HepG2 (cell line): ENCODE data around the gene POGK. TPM values are rescaled to one million over a fixed set of nuclear protein-coding genes. Genes with fewer than 3 reads are reported as not detected.

ENCODE experiments used
- ATAC-seq: fragments of 200-7000 bp; cut with Tn5 transposase; 3 replicates; pipeline ENCODE4 v1.9.1; 2020; ENCODE audit warnings: mild to moderate bottlenecking, moderate library complexity
- BruUV-seq: library from RNA; stranded (reverse); fragments of 400-500 nt; replicated peaks from 2 replicates; lab custom pipeline; 2021; lab: Mats Ljungman, UMichigan
- CTCF ChIA-PET: fragments of 300-600 bp; formaldehyde crosslinking; extraction: SDS; loops from one replicate; lab custom pipeline; 2021; ENCODE audit warnings: low total read pairs, inconsistent platforms, low intra/inter-chr PET ratio; lab: Yijun Ruan, JAX
- POLR2A ChIA-PET: fragments of 350-600 bp; sonication (Branson Sonifier 250); formaldehyde crosslinking; loops from one replicate; lab custom pipeline; 2020; ENCODE audit warnings: antibody characterized with exemption, inconsistent platforms; lab: Yijun Ruan, JAX
- DNase-seq: peaks from one replicate; pipeline ENCODE4 v3.0.0-alpha.2; 2015; ENCODE audit warnings: low spot score
- FAIRE-seq: peaks from 3 replicates; lab custom pipeline; 2011; peaks lifted over from hg19 to GRCh38; lab: Jason Lieb, UNC
- H2AFZ ChIP-seq: one replicate; pipeline ENCODE4 v1.6.1; 2011; ENCODE audit warnings: low read length, inconsistent platforms
- H3K27ac ChIP-seq: fragments of 300-600 bp; 3 replicates; pipeline ENCODE4 v1.8.0; 2011; ENCODE audit warnings: mixed run types, mild to moderate bottlenecking, mixed read lengths, low read length, inconsistent platforms; ENCODE audit not compliant: insufficient read depth; ENCODE audit errors: extremely low read length
- H3K27me3 ChIP-seq, 2 experiments: fragments of 200-600 bp in 1 of 2; 2 replicates in 1 of 2; 3 replicates in 1 of 2; pipeline versions ENCODE4 v1.6.0 to v1.8.0; 2011; ENCODE audit warnings: low read length in 2 of 2, mild to moderate bottlenecking in 2 of 2, moderate library complexity in 2 of 2, inconsistent platforms in 1 of 2; ENCODE audit not compliant: insufficient read depth in 2 of 2, control insufficient read depth in 1 of 2
- H3K36me3 ChIP-seq, 2 experiments: fragments of 200-600 bp in 1 of 2; replicated peaks in 1 of 2; 2 replicates in 1 of 2; 3 replicates in 1 of 2; pipeline versions ENCODE4 v1.5.1 to v1.8.0; 2011; ENCODE audit warnings: low read length in 2 of 2, inconsistent platforms in 1 of 2; ENCODE audit not compliant: insufficient read depth in 2 of 2, control insufficient read depth in 1 of 2
- H3K4me1 ChIP-seq: 2 replicates; pipeline ENCODE4 v1.5.1; 2012; ENCODE audit warnings: low read length, inconsistent platforms; ENCODE audit not compliant: insufficient read depth
- H3K4me2 ChIP-seq: 2 replicates; pipeline ENCODE4 v1.6.0; 2011; ENCODE audit warnings: low read depth, low read length, inconsistent platforms
- H3K4me3 ChIP-seq, 3 experiments: fragments of 200-600 bp in 1 of 3; sonication (generic), shearing (Covaris generic) in 1 of 3; replicated peaks in 1 of 3; 2 replicates each; pipeline ENCODE4 v1.5.1; 2011 to 2016; ENCODE audit warnings: low read length in 3 of 3, inconsistent platforms in 2 of 3, low read depth in 2 of 3, mild to moderate bottlenecking in 2 of 3, control low read depth in 1 of 3, mixed read lengths in 1 of 3; ENCODE audit not compliant: insufficient read depth in 1 of 3
- H3K79me2 ChIP-seq: one replicate; pipeline ENCODE4 v1.6.1; 2011; ENCODE audit warnings: low read length, inconsistent platforms; ENCODE audit not compliant: insufficient read depth
- H3K9ac ChIP-seq: 2 replicates; pipeline ENCODE4 v1.6.0; 2011; ENCODE audit warnings: mild to moderate bottlenecking, low read depth, low read length, inconsistent platforms; ENCODE audit not compliant: insufficient read depth
- H3K9me3 ChIP-seq: 2 replicates; pipeline ENCODE4 v1.5.1; 2012; ENCODE audit warnings: mild to moderate bottlenecking, low read length
- H4K20me1 ChIP-seq: 2 replicates; pipeline ENCODE4 v1.6.0; 2011; ENCODE audit warnings: inconsistent platforms, mild to moderate bottlenecking, low read length, moderate library complexity; ENCODE audit not compliant: insufficient read depth
- FOXK2 ChIP-seq: fragments of 450-650 bp; IDR thresholded peaks from 2 replicates; pipeline ENCODE4 v1.6.1; 2016
- KDM5B ChIP-seq: sonication (generic); formaldehyde crosslinking; IDR thresholded peaks from 2 replicates; pipeline ENCODE4 v1.4.0; 2020; ENCODE audit warnings: missing genetic modification reagents, mild to moderate bottlenecking, borderline replicate concordance
- MAF1 ChIP-seq: sonication (generic); formaldehyde crosslinking; IDR thresholded peaks from 2 replicates; pipeline ENCODE4 v1.5.0; 2020; ENCODE audit warnings: missing genetic modification reagents, borderline replicate concordance
- PCBP2 ChIP-seq: fragments of 200-400 bp; formaldehyde crosslinking; optimal IDR thresholded peaks from 2 replicates; pipeline ENCODE3; 2018; ENCODE audit warnings: low read length, low read depth; ENCODE audit not compliant: poor library complexity, severe bottlenecking
- SETDB1 ChIP-seq: sonication (generic); formaldehyde crosslinking; IDR thresholded peaks from 2 replicates; pipeline ENCODE4 v1.5.1; 2020; ENCODE audit warnings: missing genetic modification reagents, mild to moderate bottlenecking, borderline replicate concordance
- ZNF138 ChIP-seq: sonication (generic); formaldehyde crosslinking; IDR thresholded peaks from 2 replicates; pipeline ENCODE4 v1.5.0; 2020; ENCODE audit warnings: mild to moderate bottlenecking, low read depth, missing genetic modification reagents
- ZNF282 ChIP-seq: fragments of 450-650 bp; IDR thresholded peaks from 2 replicates; pipeline ENCODE4 v1.6.1; 2018; ENCODE audit not compliant: partially characterized antibody
- ZNF75D ChIP-seq: sonication (generic); formaldehyde crosslinking; IDR thresholded peaks from 2 replicates; pipeline ENCODE4 v1.8.1; 2023; ENCODE audit warnings: missing genetic modification reagents, mild to moderate bottlenecking, borderline replicate concordance
- ZNF777 ChIP-seq: sonication (generic); formaldehyde crosslinking; IDR thresholded peaks from 2 replicates; pipeline ENCODE4 v1.4.0; 2020; ENCODE audit warnings: missing genetic modification reagents
- ZNF782 ChIP-seq: sonication (generic); formaldehyde crosslinking; IDR thresholded peaks from 2 replicates; pipeline ENCODE4 v1.4.0; 2020; ENCODE audit warnings: missing genetic modification reagents, mild to moderate bottlenecking, borderline replicate concordance
- ZSCAN21 ChIP-seq: sonication (generic); formaldehyde crosslinking; IDR thresholded peaks from 2 replicates; pipeline ENCODE4 v1.8.0; 2022; ENCODE audit warnings: mild to moderate bottlenecking, missing genetic modification reagents, moderate library complexity, borderline replicate concordance
- WGBS: methylation state at CpG from one replicate; pipeline ENCODE4 v1.1.6; 2017; ENCODE audit warnings: low lambda C conversion rate; 5-methylcytosine and 5-hydroxymethylcytosine counted together
- in situ Hi-C: cut with HindIII; loops from 2 replicates; pipeline ENCODE4 v1.10.0; 2017; ENCODE audit warnings: low pct_unique_long_range_greater_than_20kb; ENCODE audit not compliant: extremely low pct_ligation_motif_present
- intact Hi-C: fragments of 100-400 bp; cut with micrococcal nuclease; formaldehyde crosslinking; loops from one replicate; pipeline ENCODE4 v1.10.0; 2022; ENCODE audit not compliant: unreplicated experiment
- polyA plus RNA-seq, 8 experiments: library from polyadenylated mRNA; depleted of rRNA in 3 of 8; stranded (reverse) in 7 of 8; unstranded in 1 of 8; fragments of >200 nt; fragmentation: Illumina TruSeq in 4 of 8; extraction: Trizol in 4 of 8; gene quantifications; 2 replicates each; pipeline versions ENCODE4 v1.2.1 to v1.2.3, GENCODE V29; 2011 to 2016; ENCODE audit warnings: low read depth in 4 of 8, missing spikeins in 1 of 8, mixed read lengths in 1 of 8; ENCODE audit not compliant: insufficient read depth in 1 of 8
- total RNA-seq, 5 experiments: library from RNA; depleted of rRNA; stranded (reverse); fragments of >200 nt; fragmentation: Illumina TruSeq; extraction: Trizol; gene quantifications; 2 replicates each; pipeline ENCODE4 v1.2.3, GENCODE V29; 2016; ENCODE audit warnings: low read depth in 1 of 5
- TF ChIP-seq, protein P1 (sequence below): IDR thresholded peaks from 2 replicates; pipeline ENCODE4 v1.6.1; 2016; ENCODE audit warnings: missing genetic modification reagents, missing compliant biosample characterization
- TF ChIP-seq, protein P2 (sequence below): sonication (generic); formaldehyde crosslinking; IDR thresholded peaks from 2 replicates; pipeline ENCODE4 v1.4.0; 2020; ENCODE audit warnings: missing genetic modification reagents
- TF ChIP-seq, protein P3 (sequence below): sonication (generic); formaldehyde crosslinking; IDR thresholded peaks from 2 replicates; pipeline ENCODE4 v1.5.0; 2020; ENCODE audit warnings: mild to moderate bottlenecking, low read depth, missing genetic modification reagents, borderline replicate concordance
- TF ChIP-seq, protein P4 (sequence below): sonication (generic); formaldehyde crosslinking; IDR thresholded peaks from 2 replicates; pipeline ENCODE4 v1.4.0; 2020; ENCODE audit warnings: missing genetic modification reagents

Gene POGK
- total and polyA plus RNA-seq, 2 of the 13 experiments (the other 11 are each of a cell fraction or from before 2014, with no cell fraction given): 4.8 to 16.2 TPM

DNA sequence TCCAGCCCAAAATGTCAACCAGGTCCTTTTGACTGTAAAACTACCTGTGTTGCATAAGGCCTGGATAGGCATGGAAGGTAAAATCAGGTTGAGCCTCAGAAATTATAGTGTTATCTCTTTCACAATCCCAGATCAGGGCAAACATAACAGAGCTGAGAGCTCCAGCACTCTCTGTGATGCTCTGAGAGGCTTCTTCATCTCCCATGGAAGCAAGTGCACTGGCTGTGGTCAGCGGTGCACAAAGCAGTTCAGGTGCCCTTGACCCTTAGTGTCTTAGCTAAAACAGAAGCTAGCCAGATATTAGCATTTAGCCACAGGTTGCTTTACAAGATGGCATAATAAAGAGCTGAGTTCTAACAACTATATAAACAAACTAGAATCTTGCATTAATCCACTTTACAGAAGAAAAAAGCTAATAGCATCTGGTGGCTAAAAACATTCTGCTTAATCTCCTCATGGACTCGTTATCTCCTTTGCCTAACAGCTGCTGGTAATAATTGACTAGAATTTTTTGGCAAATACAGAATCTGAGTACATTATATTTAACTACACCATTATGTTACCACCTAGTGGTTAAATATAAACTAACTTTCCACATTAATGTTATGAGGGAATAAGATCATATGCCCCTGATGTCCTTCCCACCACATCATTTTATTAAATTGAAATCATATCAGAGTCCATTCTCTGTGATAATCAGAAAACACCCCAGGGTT lies 25.6 kb upstream of the POGK start:
- no peaks in the 10 kb centered on the region for H3K27me3 ChIP-seq
- DNase-seq (no peak), ATAC-seq (no peak), FAIRE-seq (no peak)
- in situ Hi-C loops: no loop called here
- no TSS peak for BruUV-seq
- no peaks in the 10 kb centered on the region for H3K36me3 ChIP-seq
- no peak overlapping the region for H3K9ac ChIP-seq
- no peak overlapping the region for H3K4me2 ChIP-seq
- no peaks in the 10 kb centered on the region for H3K79me2 ChIP-seq
- POLR2A ChIA-PET: interaction anchor here (1.2 kb wide), 1 partner anchor 26 kb away, joined by 3 read pairs; the partner anchor contains the start of gene POGK
- no peak overlapping the region for H2AFZ ChIP-seq
- H3K27ac ChIP-seq: no peak overlapping the region
- no peak overlapping the region for H3K4me3 ChIP-seq
- H3K4me1 ChIP-seq: peaks cover 5% of the 10 kb centered on the region; the same call in 1 of the 2 replicates
- TF ChIP-seq, protein P1, sequence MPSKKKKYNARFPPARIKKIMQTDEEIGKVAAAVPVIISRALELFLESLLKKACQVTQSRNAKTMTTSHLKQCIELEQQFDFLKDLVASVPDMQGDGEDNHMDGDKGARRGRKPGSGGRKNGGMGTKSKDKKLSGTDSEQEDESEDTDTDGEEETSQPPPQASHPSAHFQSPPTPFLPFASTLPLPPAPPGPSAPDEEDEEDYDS (CRISPR knock-in tag): no peak
- no peak for TF ChIP-seq KDM5B (CRISPR knock-in tag)
- TF ChIP-seq MAF1 (CRISPR knock-in tag): no peak
- TF ChIP-seq SETDB1 (CRISPR knock-in tag): no peak
- TF ChIP-seq ZNF282: no peak
- no peaks in the 10 kb centered on the region for H4K20me1 ChIP-seq
- intact Hi-C loops: no loop called here
- H3K9me3 ChIP-seq: no peaks in the 10 kb centered on the region
- 3% methylated on average over 2 of the region's 2 CpGs for WGBS
- CTCF ChIA-PET: no interaction called here

DNA sequence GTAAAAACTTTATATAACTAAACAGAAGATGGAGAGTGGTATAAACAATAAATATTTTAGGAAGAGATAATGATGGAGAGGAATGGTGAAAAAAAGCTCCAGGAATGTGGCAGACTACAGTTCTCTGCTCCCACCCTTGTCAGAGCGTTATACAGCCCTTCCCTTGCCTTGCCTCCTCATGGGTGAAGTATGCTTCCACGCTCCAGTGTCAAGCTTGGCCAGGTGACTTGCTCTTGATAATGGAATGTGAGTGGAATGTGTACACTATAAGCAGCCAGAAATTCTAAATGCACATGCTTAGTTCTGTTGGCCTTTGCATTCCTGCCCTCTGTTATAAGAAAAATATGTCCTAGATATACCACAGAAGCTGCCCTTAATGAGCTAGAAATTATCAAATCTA lies 24.7 kb upstream of the POGK start:
- H2AFZ ChIP-seq: no peak overlapping the region
- ATAC-seq (no peak), DNase-seq (no peak), FAIRE-seq (no peak)
- no peak overlapping the region for H3K4me2 ChIP-seq
- no peak overlapping the region for H3K27ac ChIP-seq
- H3K36me3 ChIP-seq: no peaks in the 10 kb centered on the region
- in situ Hi-C loops: no loop called here
- CTCF ChIA-PET: no interaction called here
- H3K79me2 ChIP-seq: no peaks in the 10 kb centered on the region
- intact Hi-C loops: no loop called here
- no TSS peak for BruUV-seq
- POLR2A ChIA-PET: interaction anchor here (1.2 kb wide), 1 partner anchor 25 kb away, joined by 3 read pairs; the partner anchor contains the start of gene POGK
- H3K27me3 ChIP-seq: no peaks in the 10 kb centered on the region
- no peaks in the 10 kb centered on the region for H3K9me3 ChIP-seq
- peaks cover 5% of the 10 kb centered on the region; the same call in 1 of the 2 replicates for H3K4me1 ChIP-seq
- H3K9ac ChIP-seq: no peak overlapping the region
- 0% methylated on average over 2 of the region's 2 CpGs for WGBS
- no peak overlapping the region for H3K4me3 ChIP-seq
- no peaks in the 10 kb centered on the region for H4K20me1 ChIP-seq
- no peak for TF ChIP-seq PCBP2
- TF ChIP-seq, protein P2, sequence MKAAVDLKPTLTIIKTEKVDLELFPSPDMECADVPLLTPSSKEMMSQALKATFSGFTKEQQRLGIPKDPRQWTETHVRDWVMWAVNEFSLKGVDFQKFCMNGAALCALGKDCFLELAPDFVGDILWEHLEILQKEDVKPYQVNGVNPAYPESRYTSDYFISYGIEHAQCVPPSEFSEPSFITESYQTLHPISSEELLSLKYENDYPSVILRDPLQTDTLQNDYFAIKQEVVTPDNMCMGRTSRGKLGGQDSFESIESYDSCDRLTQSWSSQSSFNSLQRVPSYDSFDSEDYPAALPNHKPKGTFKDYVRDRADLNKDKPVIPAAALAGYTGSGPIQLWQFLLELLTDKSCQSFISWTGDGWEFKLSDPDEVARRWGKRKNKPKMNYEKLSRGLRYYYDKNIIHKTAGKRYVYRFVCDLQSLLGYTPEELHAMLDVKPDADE (CRISPR knock-in tag): no peak
- no peak for TF ChIP-seq ZNF75D (CRISPR knock-in tag)
- no peak for TF ChIP-seq ZNF777
- no peak for TF ChIP-seq ZNF138 (CRISPR knock-in tag)
- TF ChIP-seq, protein P3, sequence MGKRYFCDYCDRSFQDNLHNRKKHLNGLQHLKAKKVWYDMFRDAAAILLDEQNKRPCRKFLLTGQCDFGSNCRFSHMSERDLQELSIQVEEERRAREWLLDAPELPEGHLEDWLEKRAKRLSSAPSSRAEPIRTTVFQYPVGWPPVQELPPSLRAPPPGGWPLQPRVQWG: no peak
- TF ChIP-seq, protein P4, sequence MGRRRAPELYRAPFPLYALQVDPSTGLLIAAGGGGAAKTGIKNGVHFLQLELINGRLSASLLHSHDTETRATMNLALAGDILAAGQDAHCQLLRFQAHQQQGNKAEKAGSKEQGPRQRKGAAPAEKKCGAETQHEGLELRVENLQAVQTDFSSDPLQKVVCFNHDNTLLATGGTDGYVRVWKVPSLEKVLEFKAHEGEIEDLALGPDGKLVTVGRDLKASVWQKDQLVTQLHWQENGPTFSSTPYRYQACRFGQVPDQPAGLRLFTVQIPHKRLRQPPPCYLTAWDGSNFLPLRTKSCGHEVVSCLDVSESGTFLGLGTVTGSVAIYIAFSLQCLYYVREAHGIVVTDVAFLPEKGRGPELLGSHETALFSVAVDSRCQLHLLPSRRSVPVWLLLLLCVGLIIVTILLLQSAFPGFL (CRISPR knock-in tag): no peak
- TF ChIP-seq ZNF782 (CRISPR knock-in tag): no peak
- no peak for TF ChIP-seq FOXK2
- no peak for TF ChIP-seq ZSCAN21 (CRISPR knock-in tag)
